GM12891 (cell line): ENCODE data around the gene ADGRF1.
"Not testable (repeated sequence)": the region's sequence is repeated elsewhere in the genome, so short reads cannot be mapped to it uniquely, and the experiment has no call there.

Experiments used
- POLR2A ChIP-seq: IDR thresholded peaks from 2 replicates; pipeline ENCODE4 v1.6.1; 2011; ENCODE audit warnings: low read depth, low read length, control low read depth
- POU2F2 ChIP-seq: IDR thresholded peaks from 2 replicates; pipeline ENCODE4 v1.6.1; 2011; ENCODE audit warnings: low read depth, mild to moderate bottlenecking, control low read depth, low read length, moderate library complexity
- TAF1 ChIP-seq: IDR thresholded peaks from 2 replicates; pipeline ENCODE4 v1.6.1; 2011; ENCODE audit warnings: low read depth, low read length, control low read depth

DNA sequence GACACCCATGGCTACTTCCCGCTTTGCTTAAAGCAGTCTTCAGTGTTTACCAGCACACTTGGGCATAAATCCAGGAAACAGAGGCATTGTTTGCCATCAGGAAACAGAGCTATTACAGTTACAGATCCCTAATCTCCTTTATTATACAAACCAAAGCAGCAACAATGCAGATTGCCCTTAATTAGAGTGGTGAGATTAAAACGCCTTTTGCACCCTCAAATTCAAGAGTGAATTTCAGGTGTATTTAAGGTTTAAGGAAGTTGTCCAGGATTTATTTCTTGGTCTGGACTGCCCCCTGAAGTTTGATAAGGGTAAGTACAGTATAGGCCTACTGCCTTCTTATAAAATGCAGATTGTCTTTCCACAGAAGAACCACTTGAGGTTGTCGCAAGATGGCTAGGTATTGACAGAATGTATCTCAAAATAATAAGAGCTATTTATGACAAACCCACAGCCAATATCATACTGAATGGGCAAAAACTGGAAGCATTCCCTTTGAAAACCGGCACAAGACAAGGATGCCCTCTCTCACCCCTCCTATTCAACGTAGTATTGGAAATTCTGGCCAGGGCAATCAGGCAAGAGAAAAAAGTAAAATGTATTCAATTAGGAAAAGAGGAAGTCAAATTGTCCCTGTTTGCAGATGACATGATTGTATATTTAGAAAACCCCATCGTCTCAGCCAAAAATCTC, 51.2 kb downstream of the ADGRF1 start:
- not testable (repeated sequence) for TF ChIP-seq POLR2A, TAF1, POU2F2
